B cell (primary cell): ENCODE results near the gene COL5A3. TPM values are rescaled to one million over a fixed set of nuclear protein-coding genes. Genes with fewer than 3 reads are reported as not detected.

Source experiments
- polyA plus RNA-seq: library from polyadenylated mRNA; depleted of rRNA; stranded (reverse); fragments of >200 nt; gene quantifications from 2 replicates; pipeline ENCODE4 v1.2.3, GENCODE V29; 2012
- small RNA-seq: library from RNA; depleted of rRNA; stranded (forward); fragments of <200 nt; gene quantifications from one replicate; pipeline ENCODE3, GENCODE V24; 2012; ENCODE audit warnings: low replicate concordance, low read depth; ENCODE audit not compliant: insufficient read length
- total RNA-seq, 2 donors: library from RNA; stranded (reverse); fragments of 120-200 nt in 1 of 2; gene quantifications; 1 replicate in 1 of 2; 2 replicates in 1 of 2; pipeline versions ENCODE4 v1.2.3 to v1.2.4, GENCODE V29; 2013 to 2022

COL5A3 gene
- total and polyA plus RNA-seq, 2 donors (not counting 1 experiment from before 2014, with no cell fraction given), result 0.01 TPM; not detected in 1

Small RNAs within 50 kb of the gene (small RNA-seq; reads per million reads assigned to genes)
- not detected for gene MIR5589

Other genes starting within 250 kb of the COL5A3 start
- 18.2 and 24.5 TPM in 2 replicates for gene ZNF846, start 241.8 kb downstream of the COL5A3 start, total RNA-seq
- 7.2 and 8.8 TPM in 2 replicates for gene ZNF846, start 241.8 kb downstream of the COL5A3 start, polyA plus RNA-seq
- gene FBXL12, start 191.4 kb downstream of the COL5A3 start, total RNA-seq, result 41.5 and 41.6 TPM in 2 replicates
- gene FBXL12, start 191.4 kb downstream of the COL5A3 start, polyA plus RNA-seq, result 79.4 and 96.5 TPM in 2 replicates
- gene UBL5, start 182.6 kb downstream of the COL5A3 start, total RNA-seq, result 154 and 183 TPM in 2 replicates
- gene UBL5, start 182.6 kb downstream of the COL5A3 start, polyA plus RNA-seq, result 315 and 443 TPM in 2 replicates
- gene PIN1, start 175.2 kb downstream of the COL5A3 start, total RNA-seq, result 58.5 and 58.9 TPM in 2 replicates
- 79.1 and 99.0 TPM in 2 replicates for gene PIN1, start 175.2 kb downstream of the COL5A3 start, polyA plus RNA-seq
- not detected in 2 replicates for gene OLFM2, start 74.0 kb downstream of the COL5A3 start, total RNA-seq
- 0.15 TPM in 1 of 2 replicates, not detected in the other for gene OLFM2, start 74.0 kb downstream of the COL5A3 start, polyA plus RNA-seq
- gene RDH8, start 3.0 kb upstream of the COL5A3 start, total RNA-seq, result not detected in 2 replicates
- not detected in 2 replicates for gene RDH8, start 3.0 kb upstream of the COL5A3 start, polyA plus RNA-seq
- gene SHFL, start 75.8 kb upstream of the COL5A3 start, total RNA-seq, result 95.8 and 109 TPM in 2 replicates
- 176 and 205 TPM in 2 replicates for gene SHFL, start 75.8 kb upstream of the COL5A3 start, polyA plus RNA-seq
- gene ANGPTL6, start 92.2 kb upstream of the COL5A3 start, total RNA-seq, result 18.1 and 20.3 TPM in 2 replicates
- 13.2 and 23.5 TPM in 2 replicates for gene ANGPTL6, start 92.2 kb upstream of the COL5A3 start, polyA plus RNA-seq
- 80.5 and 88.0 TPM in 2 replicates for gene PPAN, start 95.9 kb upstream of the COL5A3 start, total RNA-seq
- 42.2 and 51.0 TPM in 2 replicates for gene PPAN, start 95.9 kb upstream of the COL5A3 start, polyA plus RNA-seq
- gene P2RY11, start 101.2 kb upstream of the COL5A3 start, total RNA-seq, result 27.1 and 28.3 TPM in 2 replicates
- gene P2RY11, start 101.2 kb upstream of the COL5A3 start, polyA plus RNA-seq, result 25.8 and 29.7 TPM in 2 replicates
- gene EIF3G, start 109.4 kb upstream of the COL5A3 start, total RNA-seq, result 261 and 270 TPM in 2 replicates
- 295 and 308 TPM in 2 replicates for gene EIF3G, start 109.4 kb upstream of the COL5A3 start, polyA plus RNA-seq
- gene DNMT1, start 184.4 kb upstream of the COL5A3 start, total RNA-seq, result 108 and 119 TPM in 2 replicates
- gene DNMT1, start 184.4 kb upstream of the COL5A3 start, polyA plus RNA-seq, result 53.0 and 60.2 TPM in 2 replicates
- 3.6 and 4.4 TPM in 2 replicates for gene S1PR2, start 220.8 kb upstream of the COL5A3 start, total RNA-seq
- gene S1PR2, start 220.8 kb upstream of the COL5A3 start, polyA plus RNA-seq, result 1.8 and 8.9 TPM in 2 replicates
- gene MRPL4, start 241.7 kb upstream of the COL5A3 start, total RNA-seq, result 39.8 and 40.1 TPM in 2 replicates
- gene MRPL4, start 241.7 kb upstream of the COL5A3 start, polyA plus RNA-seq, result 67.8 and 81.1 TPM in 2 replicates